Epithelial cell of prostate (primary cell): ENCODE measurements around the gene CDKAL1.
"Not testable (repeated sequence)": the region's sequence is repeated elsewhere in the genome, so short reads cannot be mapped to it uniquely, and the experiment has no call there.

ENCODE experiments used
- DNase-seq: peaks from one replicate; pipeline ENCODE4 v3.0.0-alpha.2; 2011; ENCODE audit warnings: low read depth, low spot score
- H3K27ac ChIP-seq: fragments of 450-650 bp; 2 replicates; pipeline ENCODE4 v1.5.1; 2017; ENCODE audit warnings: mild to moderate bottlenecking

Gene CDKAL1

DNA sequence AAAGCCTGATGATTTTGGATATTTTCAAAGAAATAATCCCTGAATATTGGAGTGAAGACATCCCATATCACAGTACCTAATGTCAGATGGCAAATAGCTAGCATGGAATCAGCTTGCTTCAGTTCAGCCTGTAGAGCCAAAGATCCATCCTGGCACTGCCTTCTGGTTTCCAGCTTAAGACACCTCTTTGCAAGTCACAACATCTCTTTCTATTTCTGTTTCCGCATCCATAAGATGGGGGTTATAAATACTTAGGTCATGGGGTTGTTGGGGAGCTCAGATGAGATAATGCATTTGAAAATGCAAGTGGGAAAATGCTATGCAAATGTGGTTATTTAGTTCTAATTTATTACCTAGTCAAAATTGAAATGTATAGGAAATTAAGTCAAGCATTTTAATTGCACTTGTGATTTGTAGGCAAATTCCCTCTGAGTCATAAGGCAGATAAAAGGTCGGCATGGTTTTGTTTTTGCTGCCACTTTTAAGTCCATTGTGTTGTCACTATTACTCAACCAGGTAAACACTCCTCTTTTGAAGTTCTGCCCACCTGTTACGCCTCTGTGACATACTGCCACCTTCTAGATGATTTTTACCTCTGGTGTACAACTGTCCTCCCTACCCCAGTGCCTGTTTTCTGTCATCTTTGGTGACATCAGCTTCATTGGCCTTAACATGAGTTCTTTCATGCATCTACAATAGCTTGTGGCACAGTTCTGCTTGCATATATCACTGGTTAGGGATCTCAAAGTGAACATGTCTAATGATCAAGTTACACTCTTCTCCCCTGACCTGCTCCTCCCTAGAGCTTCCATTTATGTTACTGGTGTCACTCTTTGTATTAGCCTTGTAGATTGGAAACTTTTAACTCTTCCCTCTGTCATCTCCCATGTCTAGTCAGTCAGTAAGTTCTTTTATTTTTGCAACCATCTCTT, 96.6 kb downstream of the CDKAL1 start:
- no peak overlapping the region for H3K27ac ChIP-seq
- DNase-seq, result peak; percentile 53

DNA sequence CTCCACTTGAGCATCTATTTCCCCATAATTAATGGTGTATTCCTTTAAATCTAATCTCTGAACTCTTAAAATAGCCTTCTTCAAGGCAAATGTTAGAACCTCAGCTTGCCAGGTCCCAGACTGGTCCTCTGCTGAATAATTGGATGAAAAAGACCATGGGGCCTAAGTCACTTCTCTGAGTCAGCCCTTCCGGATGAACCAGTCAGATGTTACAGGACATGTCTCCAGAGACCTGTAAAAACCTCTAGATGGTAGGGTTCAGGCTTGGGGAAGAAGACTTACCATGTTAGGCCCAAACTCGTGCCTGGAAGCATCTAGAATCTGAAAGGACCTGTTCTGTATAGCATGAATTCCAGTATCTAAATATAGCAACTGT, 97.3 kb downstream of the CDKAL1 start:
- no peak overlapping the region for H3K27ac ChIP-seq
- no peak for DNase-seq

GRCh38 chr6:20632696-20633095, 98.4 kb downstream of the CDKAL1 start:
- no peak overlapping the region for H3K27ac ChIP-seq
- DNase-seq, result no peak

DNA sequence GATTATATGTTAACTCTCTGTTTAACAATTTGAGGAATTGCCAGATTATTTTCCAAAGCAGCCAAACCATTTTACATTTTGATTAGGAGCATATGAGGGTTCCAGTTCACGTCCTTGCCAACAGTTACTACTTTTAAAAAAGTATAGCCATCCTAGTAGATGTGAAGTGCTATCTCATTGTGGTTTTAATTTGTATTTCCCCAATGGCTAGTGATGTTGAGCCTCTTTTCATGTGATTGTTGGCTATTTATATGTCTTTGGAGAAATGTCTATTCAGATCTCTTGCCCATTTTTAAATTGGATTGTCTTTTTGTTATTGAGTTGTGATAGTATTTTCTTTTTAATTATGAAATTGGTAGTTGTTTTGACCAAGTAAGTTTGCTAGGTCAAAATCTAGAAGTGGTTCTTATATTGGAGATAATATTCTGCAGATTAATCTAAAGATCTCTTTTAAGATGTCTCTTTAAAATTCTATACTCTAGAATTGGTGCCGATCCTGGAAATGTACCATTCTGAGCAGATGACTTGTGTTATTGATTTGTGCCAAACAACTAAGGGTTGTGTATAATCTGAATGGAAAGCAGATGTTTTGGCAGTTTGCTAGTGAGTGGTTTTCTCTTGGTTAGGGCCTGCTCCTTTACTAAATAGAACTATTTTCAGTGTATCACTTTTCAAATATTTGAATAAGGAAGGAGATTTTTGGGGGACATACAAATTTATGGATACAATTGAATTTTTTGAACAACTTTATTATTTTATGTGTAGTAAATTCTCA, 99.5 kb downstream of the CDKAL1 start:
- no peak overlapping the region for H3K27ac ChIP-seq
- DNase-seq, result no peak

- DNase-seq, result no peak
- H3K27ac ChIP-seq, result no peak overlapping the region
These were observed 104.9 kb downstream of the CDKAL1 start for GRCh38 chr6:20639161-20639560.

DNA sequence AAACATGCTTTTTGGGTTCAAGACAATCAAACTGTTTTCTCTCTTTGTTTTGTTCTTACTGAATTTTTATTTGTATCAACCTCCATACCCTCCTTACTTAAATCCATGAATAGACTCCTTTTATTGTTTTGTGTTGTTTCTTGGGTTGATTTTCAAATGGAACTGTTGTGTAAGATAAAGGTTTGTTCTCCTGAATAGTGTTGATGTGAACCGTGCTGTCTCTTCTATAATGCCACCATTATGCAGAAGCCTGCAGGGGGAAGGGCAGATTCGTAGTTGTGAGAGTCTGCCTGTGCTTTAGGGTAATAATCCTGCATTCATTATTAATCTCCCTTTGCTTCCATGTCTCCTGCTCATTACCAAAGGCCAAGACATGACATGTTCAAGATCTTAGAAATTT, 105.9 kb downstream of the CDKAL1 start:
- no peak overlapping the region for H3K27ac ChIP-seq
- no peak for DNase-seq

DNA sequence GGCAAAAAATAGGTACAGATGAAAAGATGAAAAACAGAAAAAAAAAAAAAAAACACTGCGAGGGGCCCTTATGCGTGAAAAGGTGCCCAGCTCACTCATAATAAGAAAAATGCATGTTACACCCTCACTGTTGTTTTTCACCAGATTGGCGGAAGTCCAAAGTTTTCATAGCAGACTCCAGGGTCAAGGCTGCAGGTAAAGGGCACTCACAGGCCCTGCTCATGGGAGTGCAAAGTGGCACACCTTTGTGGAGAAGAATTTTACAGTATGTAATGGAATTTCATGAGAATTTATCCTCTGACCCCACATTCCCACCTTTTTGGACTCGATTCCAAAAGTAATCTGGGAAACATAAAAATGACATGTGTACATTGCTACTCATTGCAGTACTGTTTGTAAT, 108.2 kb downstream of the CDKAL1 start:
- no peak overlapping the region for H3K27ac ChIP-seq
- no peak for DNase-seq

- H3K27ac ChIP-seq, result no peak overlapping the region
- DNase-seq, result no peak
These were observed 110.6 kb downstream of the CDKAL1 start for GRCh38 chr6:20644667-20645370.

DNA sequence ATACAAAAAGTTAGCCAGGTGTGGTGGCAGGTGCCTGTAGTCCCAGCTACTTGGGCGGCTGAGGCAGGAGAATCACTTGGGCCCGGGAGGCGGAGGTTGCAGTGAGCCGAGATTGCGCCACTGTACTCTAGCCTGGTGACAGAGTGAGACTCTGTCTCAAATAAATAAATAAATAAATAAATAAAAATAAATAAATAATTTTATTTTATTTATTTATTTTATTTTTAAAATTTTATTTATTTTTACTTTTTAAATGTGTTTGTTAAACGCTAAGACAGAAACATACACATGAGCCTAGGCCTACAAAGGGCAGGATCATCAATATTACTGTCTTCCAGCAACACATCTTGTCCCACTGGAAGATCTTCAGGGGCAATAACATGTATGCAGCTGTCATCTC, 111.3 kb downstream of the CDKAL1 start:
- not testable (repeated sequence) for H3K27ac ChIP-seq

DNA sequence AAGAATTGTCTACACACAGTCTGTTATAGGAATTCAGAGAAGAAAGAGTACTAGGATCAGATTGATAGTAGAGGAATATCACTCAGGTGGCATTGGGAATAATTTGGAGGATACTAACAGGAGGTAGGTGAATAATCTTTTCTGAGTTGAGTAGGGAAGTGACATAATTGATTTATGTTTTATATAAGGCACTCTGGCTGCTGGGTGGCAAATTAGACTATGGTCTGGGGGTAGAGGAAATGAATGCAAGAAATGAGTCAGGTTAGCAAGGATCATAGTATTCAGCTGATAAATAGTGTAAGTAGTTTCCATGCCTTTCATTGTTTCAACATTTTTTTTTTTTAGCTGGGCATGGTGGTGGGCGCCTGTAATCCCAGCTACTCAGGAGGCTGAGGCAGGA, 113.3 kb downstream of the CDKAL1 start:
- no peak for DNase-seq
- H3K27ac ChIP-seq, result no peak overlapping the region

More for the DNA sequence above, 111.3 kb downstream of the CDKAL1 start:
- not testable (repeated sequence) for DNase-seq

GRCh38 chr6:20649696-20650470, 115.6 kb downstream of the CDKAL1 start:
- DNase-seq, H3K27ac ChIP-seq: not testable (repeated sequence)

DNA sequence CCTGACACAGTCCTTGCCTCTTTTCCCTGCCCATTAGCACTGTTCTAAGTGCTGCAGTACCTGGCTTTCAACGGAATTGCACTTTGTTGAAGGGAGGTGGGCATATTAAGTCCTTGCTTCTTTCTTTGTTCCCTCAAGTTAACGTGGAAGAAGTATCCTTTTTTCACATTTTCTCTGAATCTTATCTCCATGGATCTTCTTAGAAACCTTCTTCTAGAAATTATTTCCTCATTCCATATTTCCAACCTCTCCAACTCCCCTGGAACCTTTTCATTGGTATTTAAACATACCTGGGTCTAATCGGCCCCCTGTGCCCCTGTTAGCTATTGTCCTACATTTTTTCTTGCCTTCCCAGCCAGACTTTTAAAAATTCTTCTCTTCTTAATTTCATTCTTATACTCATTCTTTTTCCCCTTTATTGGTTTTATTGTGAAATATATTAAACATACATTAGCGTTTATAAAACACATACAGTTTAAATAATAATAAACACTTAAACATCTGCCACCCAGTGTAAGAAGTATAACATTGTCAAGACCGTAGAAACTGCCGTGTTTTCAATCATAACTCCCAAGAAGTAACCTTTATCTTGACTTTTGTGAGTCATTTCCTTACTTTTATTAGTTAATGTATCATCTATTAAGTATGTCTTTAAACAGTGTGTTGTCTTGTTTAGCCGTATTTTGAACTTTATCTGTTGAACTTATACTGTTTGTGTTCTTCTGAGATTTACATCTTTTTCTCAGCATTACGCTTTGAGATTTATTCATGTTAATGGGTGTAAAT, 118.2 kb downstream of the CDKAL1 start:
- H3K27ac ChIP-seq, result peak overlapping the region; percentile 68
- DNase-seq, result peak; percentile 44

DNA sequence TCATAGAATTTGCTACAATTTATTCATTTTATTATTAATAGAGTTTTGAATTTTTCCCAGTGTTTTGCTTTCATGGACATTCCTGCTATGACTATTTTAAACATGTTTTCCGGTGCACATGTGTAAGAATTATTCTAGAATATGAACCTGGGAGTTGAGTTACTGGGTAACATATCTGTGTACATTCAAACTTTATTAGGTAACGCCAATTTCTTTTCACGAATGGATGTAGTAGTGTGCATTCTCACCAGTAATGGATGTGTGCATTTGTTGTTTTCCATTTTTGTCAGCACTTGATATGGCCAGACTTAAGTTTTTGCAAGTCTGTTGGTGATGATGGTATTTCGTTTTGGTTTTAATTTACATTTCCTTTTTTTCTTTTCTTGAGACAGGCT, 118.8 kb downstream of the CDKAL1 start:
- peak overlapping the region; percentile 68 for H3K27ac ChIP-seq
- DNase-seq, result no peak

DNA sequence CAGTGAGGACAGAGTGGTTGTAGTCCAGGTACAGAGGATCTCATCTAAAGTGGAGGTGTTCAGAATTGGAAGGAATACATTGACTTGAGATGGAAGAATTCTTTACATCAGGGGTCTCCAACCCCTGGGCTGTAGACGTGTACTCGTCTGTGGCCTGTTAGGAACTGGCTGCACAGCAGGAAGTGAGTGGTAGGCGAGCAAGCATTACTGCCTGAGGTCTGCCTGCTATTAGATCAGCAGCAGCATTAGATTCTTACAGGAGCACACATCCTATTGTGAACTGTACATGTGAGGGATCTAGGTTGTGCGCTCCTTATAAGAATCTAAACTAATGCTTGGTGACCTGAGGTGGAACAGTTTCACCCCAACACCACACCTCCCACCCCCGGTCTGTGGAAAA, 121.1 kb downstream of the CDKAL1 start:
- H3K27ac ChIP-seq, result no peak overlapping the region
- DNase-seq, result no peak

GRCh38 chr6:20657274-20657800, 123.1 kb downstream of the CDKAL1 start:
- H3K27ac ChIP-seq, result peak overlapping the region; percentile 36
- no peak for DNase-seq

DNA sequence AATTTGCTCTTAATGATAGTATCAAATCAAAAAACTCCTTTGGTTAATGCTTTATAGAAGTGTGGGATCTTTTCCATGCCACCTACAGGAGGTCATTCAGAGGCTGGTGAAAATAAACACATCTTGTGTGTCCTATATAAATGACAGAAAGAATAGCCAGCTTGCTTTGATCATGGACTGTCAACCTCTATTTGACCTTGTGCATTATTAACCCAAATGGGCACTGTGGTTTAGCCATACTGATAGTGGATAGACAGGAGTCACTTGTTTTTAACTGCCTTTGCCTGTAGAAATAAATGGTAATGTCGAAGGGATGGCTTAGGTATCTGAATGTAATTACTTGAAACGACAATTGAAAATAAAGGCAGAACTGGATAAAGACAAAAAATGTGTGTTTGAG, 123.8 kb downstream of the CDKAL1 start:
- H3K27ac ChIP-seq, result peak overlapping the region; percentile 36
- DNase-seq, result no peak

DNA sequence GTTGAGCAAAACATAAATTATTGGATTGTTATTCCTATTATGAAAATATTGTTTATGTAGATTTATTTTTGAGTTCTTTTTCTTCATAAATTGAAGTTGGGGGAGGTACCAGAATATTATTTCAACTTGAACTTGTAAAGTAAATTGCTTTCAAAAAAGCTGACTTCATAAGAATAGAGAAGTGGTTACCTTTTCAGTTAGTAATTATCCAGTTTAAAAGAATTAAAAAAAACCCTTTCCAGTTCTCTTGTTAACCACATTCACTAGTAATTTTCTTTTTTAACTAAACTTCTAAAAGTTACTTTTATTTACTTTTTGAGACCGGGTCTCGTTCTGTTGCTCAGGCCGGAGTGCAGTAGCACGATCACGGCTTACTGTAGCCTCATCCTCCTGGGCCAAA, 124.3 kb downstream of the CDKAL1 start:
- DNase-seq, result no peak
- H3K27ac ChIP-seq, result no peak overlapping the region

GRCh38 chr6:20660534-20660933, 126.3 kb downstream of the CDKAL1 start:
- peak; percentile 67 for DNase-seq

DNA sequence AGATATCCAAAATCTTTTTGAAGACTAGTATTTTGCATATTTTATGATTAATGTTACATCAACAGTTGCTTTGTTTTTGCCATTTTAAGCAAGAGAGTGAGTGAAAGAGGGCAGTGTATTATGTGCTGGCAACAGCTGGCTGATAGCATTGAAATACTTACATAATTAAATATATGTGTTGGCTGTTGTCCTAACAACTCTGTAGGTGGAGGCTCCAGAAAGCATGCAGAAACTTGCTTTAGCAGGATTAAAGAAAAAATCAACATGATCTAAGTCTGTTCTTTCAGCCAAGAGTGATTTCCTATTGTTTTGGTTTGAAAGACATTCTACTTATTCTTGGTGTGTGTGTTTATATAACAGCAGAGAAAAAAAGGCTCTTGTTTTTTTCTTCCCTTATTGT, 127.5 kb downstream of the CDKAL1 start:
- DNase-seq, result peak; percentile 77
- peak overlapping the region; percentile 54 for H3K27ac ChIP-seq

More at GRCh38 chr6:20660534-20660933, 126.3 kb downstream of the CDKAL1 start:
- peak overlapping the region; percentile 54 for H3K27ac ChIP-seq
